CD4-positive, alpha-beta T cell treated with Interleukin-15 for 1 hour (primary cell): ENCODE data around the gene CIAO1.
A peak's percentile ranks its signal among the peaks of the same experiment; 100 is the strongest.
"Not testable (repeated sequence)": the region's sequence is repeated elsewhere in the genome, so short reads cannot be mapped to it uniquely, and the experiment has no call there.

Experiments used
- DNase-seq: peaks from one replicate; pipeline ENCODE4 v3.0.0-alpha.2; 2020

Gene CIAO1

DNA sequence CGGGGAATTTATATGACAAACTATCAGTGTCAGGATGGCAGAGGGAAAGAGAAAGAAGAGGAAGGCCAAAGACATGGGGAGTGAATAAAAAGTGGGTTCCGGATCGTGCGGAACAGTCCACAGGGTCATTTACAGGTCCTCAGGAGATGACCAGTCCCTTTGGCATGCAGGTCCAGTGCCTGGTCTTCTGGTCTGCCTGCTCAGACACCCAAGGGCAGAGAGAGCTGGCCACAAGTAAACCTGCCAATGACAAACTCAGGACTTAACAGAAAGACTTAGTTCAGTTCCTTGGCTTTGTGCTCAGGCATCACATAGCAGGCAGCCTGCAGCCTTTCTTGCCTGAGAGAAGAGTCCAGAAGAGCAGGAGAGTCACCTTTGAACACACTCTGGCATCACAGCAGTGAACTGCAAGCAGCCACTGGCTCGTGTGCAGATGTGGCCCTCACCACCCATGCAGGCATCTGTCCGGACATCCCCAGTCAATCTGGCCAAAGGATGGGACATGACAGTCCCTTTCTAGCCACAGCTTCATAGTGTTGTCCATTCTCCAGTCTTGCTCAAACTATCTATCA is 14.2 kb upstream of the CIAO1 start:
- peak; percentile 35 for DNase-seq

DNA sequence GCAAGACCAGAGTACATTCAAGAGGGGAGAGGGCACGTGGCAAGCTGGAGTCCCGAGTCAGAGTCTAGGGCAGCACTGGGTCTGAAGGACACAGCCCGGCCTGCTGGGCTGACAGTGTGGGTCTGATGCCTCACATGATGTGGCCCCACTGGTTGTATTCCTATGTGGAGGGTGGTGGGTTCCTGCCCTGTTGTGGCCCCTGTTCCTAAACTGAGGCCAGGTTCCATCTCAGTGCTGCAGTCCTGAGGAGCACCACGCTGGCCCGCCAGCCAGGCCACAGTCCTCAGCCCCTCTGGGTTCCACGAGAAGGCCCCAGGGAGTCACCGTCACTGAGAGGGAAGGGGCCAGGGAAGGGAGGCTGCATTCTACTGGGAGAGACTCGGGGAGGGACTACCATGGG is 13.5 kb upstream of the CIAO1 start:
- no peak for DNase-seq

DNA sequence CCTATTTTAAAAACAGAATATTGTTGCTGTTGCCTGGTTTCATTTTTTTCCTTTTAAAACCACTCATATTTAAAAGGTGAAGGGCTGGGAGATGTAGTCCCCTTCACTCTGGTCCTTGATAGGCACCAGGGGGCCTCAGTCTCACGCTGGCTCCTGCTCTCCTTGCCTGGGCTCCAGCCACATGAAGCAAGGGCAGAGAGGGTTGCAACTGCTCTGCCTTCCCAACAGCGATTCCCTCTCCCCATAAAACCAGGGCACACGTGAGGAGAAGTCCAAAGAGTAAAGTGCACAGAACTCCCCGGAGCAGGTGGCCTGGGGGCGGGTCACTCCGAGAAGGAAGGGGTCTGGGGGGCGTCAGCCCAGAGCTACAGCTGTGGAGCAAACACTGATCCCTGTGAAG is 13.0 kb upstream of the CIAO1 start:
- DNase-seq = no peak

DNA sequence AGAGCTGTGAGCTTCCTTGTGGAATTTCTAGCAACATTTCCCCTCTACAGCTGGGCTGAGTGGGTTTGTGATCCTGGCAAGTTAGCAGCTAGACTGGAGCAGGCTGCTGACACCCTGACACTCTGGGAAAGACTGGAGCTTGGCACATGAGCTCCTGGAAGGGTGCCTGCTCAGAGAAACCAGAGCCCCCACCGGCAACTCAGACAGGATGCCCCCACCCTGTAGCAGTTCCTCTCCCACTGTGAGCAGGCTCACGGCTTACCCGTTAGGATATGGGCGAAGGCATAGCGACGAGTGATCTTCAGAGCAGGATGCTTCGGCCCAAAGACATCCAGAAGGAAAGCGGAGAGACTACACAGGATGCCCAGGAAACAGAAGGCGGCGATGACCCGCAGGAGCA is 11.5 kb upstream of the CIAO1 start:
- no peak for DNase-seq

DNA sequence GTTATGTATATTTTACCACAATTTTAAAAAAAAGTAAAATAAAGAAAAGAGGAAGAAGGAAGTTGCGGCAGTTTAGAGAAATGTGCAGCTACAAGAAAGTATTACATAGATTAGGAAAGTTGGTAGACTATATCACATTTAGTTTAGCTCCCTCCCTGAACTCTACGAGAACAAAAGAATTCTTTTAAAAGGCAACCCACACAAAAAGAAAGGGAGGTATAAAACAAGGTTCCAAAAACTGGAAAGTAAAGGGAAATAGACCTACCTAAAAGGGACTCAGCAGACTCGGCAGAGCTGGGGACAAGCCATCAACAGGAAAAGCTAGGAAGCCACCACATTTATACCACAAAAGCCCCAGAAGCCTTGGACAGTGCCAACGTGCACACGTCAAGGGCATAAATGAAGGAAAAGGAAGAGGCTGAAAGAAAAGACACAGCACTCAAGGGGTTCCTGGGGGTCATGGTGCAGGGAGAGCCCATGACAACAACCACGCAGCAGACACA is 9.4 kb upstream of the CIAO1 start:
- no peak for DNase-seq

DNA sequence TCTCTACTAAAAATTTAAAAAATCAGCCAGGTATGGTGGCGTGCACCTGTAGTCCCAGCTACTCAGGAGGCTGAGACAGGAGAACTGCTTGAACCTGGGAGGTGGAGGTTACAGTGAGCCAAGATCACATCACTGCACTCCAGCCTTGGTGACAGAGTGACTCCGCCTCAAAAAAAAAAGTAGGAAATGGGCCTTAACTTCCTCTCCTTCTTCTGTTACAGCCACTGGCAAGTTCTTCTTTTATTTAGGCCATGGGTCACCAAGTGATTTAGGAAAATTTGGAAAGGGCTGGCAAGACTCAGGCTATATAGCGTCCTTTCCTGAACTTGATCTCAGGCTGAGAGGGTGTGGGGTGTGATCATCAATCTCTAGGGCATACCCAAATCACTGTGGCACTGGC is 8.3 kb upstream of the CIAO1 start:
- not testable (repeated sequence) for DNase-seq

DNA sequence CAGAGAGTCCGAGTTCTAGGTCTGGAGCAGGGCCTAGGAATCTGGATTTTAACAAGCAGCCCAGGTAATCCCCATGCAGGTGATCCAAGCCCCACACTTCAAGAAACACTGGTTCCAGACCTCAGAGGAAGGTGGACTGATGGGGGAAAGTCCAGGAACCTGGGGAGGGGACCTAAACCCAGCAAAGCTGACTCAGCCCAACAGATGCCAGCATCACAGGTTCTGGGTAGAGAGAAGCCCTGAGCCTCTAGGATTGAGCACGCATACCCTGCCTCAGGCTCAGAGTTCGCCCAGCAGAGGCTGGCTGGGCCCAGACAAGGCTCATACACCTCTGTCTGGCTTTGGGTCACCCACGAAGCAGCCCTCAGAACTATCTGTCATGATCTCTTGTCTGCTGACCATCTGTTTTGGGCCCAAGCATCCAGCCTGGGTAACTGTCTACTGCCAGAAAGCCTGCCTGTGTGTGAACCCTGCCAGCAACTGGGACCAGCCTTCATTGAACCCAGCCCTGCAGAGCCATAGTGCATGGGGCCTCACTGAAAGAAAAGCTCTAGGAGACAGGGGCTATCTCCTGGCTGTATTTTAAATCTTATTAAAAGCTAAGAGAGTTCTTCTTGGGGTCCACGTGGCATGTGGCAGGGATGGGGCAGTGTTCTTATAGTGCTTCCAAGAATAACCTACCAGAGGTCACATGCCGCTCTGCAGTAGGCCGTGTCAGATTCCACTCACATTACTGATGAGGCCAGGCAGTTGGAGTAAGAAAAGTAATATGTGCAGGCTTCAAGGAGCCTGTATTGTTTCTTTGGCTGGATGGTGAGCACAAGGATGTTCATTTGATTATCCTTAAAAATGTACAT is 7.6 kb upstream of the CIAO1 start:
- DNase-seq = no peak

DNA sequence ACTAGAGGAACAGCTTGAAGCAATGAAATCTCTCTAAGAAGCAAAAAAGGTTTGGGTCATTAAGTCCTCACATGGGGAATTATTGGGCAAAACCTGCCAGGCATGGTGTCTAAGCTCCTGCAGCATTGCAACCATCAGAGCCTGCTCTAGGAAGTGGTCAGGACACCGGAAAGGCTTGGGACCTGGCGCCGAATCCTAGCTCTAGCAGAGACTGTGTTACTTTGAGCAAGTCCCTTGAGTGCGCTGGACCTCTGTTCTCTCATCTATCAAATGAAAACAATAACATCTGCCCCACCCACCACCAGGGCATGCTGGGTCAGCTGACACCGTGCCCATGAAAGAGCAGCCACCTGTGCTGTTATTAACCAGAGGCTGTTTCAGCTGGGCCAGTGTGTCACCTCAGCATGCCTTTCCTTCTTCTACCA is 6.5 kb upstream of the CIAO1 start:
- DNase-seq = no peak

DNA sequence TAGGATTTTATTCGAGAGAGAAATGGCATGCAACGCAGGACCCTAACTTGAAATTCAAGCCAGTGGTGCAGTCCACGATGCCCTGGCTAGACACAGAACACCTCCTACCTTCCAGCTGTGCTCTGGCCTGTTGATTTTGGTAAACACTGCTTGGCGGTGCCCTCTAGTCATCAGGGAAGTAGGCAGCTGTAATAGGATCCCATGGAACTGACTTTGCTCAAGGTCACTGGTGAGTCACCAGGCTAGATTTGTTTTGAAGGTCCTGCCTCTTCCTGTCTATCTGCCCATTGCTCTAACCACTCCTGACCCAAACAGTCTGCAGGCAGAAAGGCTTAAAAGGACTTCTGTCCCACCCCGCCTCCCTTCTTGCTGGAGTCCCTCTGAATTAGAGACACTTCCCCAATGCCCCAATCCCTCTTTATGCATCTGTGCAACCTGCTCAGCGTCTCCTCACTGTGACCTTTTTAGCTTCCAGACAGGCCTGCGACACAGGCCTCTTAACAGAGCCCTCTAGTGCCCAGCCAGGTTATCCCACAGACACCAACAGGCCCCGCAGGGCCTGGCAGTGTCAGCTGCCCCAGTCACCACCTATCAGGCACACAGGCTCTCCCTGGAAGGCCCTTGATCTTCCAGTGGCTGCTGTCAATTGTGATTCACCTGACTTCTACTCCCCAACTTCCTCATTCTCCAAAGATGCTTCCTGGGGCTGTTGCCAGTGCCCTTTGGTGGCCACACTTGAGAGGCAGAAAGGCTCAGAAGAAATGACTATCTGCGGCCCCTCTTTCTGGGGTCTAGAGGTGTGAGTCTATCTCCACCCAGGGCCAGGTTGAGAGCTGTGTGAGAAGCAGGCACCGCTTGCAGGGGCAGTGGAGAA is 5.4 kb upstream of the CIAO1 start:
- DNase-seq = peak; percentile 64

DNA sequence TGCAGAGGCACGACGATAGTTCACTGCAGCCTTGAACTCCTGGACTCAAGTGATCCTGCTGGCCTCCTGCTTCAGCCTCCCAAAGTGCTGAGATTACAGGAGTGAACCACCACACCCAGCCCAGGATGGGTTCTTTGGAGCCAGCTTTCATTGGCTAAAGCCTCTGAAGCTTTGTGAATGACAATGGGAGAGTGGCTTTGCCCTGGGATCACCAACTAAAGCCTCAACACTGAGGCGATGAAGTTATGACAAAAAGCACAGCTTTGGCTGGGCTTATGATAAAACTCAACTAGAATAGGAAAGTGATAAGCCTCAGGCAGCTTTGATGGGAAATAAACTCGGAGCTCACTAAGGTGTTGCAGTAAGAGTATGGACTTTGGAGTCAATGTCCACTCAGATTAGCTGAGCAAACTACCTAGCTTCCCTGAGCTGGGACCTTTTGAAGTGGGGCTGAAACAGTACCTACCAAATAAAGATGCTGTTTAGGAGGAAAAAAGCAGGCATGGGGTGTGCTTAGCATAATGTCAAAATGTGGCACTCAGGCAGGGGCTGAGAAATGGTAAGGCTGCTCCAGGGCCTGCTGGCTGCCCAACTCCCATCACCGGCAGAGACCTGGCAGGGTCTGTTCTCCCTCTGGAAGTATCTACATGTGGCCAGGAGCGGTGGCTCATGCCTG is 4.6 kb upstream of the CIAO1 start:
- no peak for DNase-seq

DNA sequence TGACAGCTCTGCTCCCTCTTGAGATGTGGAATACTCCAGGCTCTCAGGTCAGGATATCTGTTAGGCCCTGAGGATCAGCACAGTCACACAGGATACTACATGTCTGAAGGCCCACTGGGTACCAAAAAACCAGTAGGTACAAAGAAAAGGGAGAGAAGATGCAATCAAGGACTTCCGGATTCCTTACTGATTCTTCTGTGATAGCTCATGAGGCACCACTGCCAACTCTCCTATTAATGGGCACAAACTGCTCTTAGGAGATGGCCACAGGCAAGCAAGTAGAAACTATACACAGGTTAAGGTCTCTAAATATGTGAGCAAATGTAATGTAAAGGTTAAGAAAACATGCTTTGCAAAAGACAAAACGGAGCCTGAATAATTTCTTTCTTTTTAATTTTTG is 3.7 kb upstream of the CIAO1 start:
- no peak for DNase-seq

DNA sequence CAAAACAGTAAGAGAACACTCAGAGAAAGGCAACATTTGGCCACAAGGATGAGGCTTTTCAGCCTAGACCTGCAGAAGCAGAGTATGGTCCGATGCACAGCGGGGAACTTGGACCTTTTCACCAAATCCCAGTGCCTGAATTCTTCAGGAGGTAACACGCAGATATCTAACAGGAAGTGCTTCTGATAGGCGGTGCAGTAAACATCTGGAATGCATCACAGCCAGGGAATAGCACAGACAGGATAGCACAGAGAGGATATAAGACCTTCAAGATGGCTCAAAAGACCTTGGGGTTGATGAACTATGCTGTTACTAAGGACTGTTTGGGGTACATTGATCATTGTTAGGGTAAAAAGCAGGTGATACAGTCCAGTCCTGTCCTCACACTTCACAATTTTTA is 1.9 kb upstream of the CIAO1 start:
- DNase-seq = no peak

DNA sequence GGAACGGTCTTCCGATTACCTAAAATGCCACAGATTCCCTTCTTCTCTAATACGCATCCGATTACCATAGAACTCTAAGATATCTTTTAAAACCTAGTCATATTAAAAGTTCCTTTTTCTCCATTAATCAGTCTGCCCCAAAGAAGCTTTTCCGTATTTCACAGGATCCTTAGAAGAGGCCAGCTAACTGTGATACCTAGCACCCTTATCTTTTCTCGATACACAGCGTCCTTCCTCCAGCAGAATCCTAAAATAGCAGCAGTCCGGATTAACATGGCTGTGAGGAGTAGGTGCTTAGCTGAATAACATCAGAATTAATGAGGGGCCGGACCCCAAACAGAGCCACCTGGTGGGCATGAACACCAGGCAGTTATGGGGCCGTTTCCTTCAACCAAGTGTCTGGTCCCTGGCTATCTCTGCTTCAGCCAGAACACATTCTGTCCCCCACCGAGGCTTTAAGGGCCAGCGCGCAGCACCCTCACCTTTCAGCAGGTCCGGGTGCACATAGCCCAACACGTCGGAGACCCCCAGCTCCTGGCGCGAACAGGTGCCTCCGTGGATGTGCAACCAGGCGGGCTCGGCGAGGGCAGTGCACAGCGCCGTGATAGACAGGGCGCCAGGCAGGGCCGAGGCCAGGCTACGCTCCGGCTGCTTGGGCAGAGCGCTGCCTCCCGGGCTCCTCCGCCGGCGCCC is 1.2 kb upstream of the CIAO1 start:
- peak; percentile 27 for DNase-seq

DNA sequence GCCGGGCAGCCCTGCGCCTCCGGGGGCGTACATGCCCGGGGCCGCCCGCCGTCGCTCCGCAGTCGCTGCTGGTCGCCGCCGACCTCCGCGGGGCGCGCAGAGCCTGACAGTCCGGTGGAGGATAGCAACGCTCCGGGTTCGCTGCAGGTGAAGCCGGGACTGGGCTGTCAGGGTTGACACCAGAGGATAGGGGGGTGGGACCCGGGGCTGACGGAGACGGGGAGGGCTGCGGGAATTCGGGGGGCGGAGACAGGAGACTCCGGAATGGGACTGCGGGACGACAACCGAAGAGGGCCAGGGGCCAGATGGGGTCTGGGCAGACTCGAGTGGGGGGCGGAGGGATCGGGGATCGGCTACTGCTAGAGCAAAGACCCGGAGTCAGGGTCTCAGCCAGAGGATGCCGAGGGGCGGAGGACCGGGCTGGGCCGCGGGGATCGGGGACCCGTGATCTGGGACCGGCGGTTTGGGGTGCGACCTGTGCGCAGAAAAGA is 631 bp upstream of the CIAO1 start:
- DNase-seq = no peak

DNA sequence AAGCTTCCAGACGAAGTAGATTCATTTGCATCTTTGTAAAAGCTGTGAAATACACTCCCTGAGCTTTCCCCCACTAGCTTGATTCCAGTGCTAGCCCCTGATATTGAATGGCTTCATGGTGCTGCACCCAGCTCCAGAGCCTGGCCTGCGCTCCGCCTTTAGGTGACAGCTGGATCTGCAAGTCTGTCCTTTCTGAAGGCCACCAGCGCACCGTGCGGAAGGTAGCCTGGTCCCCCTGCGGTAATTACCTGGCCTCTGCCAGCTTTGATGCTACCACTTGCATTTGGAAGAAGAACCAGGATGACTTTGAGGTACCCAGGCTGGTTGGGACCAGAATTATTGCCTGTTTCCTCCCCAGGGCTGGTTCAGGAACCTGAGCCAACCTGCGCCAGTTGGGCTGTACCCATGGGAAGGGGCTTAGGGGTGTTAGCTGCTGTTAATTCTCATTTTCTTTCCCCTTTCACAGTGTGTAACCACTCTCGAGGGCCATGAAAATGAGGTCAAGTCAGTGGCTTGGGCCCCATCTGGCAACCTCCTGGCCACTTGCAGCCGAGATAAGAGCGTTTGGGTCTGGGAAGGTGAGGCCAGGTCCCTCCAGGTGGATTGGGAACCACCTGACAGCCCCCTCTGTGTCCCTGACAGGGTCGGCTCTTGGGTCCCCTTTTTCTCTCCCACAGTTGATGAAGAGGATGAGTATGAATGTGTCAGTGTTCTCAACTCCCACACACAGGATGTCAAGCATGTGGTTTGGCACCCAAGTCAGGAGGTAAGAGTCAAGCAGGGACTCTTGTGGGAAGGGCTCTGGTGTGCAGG is 1.3 kb downstream of the CIAO1 start:
- peak; percentile 37 for DNase-seq

DNA sequence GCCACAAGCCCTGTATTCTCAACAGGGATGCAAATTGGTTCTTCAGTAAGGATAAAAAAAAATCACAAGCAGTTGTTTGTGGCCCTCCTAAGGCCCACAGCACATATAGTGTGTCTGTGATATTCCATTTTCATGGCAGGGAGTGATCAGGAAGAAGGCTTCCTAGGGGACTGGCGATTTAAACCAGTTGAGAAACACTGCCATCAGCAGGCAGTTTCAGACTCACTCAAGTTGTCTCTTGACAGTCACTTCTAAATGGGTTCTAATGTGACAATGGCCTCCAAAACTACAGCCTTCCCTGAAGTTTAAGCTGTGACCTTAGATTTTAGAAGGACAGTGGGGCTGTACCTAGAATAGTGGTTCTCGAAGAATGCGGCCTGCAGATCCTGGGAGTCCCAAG is 6.0 kb downstream of the CIAO1 start:
- no peak for DNase-seq

DNA sequence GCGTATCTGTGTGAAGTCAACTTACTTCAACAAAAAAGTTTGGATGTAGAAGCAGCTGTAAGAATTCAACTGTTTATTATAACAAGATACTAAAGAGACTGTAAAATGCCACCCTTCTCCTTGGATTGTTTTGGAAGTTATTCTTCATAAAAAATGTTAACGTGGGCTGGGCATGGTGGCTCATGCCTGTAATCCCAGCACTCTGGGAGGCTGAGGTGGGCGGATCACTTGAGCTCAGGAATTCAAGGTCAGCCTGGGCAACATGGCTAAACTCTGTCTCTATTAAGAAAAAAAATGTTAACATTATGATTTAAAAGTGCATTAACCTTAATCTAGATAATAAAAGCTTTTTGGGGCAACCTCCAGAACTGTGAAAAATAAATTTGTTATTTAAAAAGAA is 7.7 kb downstream of the CIAO1 start:
- no peak for DNase-seq

DNA sequence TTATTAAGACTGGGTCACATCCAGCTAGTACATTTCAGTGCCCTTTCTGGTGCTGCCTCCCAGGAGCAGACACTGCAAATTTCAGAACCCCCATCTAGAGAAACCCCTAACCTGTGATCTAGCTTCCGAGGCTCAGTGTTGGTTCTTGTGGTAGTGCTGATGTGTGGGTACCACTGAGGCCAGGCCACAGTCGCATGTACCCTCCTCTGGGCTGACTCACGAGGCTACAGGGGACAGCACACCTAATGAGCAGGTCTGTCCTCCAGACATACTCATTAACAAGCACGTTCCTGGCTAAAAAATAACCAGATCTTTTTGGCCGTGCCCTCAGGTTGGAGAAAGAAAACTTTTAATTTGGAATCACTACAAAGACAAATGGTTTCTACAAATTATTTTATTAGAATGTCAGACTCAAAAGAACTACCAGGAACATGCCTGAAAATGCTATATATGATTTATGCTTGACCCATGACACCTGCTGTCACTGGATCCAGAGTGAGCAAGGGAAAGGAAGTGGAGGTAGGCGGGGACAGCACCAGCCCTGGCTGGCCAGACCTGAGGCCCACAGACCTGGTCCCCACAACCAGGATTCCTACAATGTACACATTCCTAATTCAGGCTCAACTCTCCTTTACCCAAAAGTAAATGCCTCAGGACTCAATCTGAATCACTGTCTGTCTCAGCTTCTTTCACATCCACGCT is 8.5 kb downstream of the CIAO1 start:
- DNase-seq = no peak

DNA sequence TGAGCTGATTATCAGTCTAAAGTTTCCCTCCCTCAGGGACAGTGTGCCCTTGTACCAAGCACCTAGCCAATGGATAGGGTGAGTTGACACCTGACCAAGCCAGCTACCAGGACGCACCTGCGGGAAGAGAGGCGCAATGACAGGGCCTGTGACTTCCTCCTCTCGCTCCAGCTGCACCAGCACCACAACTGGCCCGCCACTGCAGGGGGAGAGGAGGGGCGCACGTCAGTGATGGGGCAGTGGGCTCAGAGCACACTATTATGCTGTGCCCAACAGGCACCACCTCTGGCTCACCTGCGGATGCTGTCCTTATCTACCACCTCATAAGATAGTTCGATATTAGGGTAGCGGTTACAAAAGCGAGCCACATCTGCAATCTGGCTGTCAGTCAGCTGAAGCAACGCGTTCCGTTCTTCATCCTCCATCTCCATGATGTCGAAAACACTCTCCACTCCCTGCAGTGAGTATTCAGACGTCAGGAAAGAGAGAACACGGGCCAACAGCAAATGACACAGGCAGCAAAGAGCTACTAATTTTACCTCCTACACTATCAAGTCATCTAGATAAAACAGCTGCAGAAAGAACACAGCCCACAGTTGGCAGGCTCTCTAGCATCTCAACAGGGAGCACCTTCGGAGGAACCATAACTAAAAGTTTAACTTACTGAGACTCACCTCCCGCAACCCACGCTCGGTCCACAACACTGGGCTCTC is 10.9 kb downstream of the CIAO1 start:
- no peak for DNase-seq

DNA sequence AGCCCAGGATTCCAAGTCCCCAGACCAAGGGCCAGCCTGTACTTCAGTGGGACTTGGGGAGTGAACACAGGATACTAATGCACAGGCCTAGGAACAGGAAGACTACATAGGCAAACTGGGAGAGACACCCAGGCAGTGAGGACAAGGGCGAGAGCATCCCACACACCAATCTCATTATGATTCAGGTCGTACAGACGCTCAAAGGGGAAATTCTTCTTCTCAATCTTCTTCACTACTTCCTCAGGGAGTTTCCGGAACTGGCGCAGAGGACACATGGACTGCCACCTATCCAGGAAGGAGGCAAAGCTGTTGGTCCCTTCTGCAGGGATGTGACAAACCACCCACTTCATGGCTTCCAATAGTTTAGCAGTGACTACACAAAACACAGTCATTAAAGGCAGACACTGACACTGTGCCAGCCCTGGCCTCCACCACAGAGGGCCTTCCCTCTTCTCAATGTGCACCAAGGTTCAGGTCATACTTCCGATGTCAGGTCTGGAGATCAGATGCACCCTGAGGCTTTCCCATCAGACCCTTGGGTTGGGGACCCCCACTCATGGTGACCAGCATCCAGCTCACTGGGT is 21.3 kb downstream of the CIAO1 start:
- no peak for DNase-seq
